Stimulated activated CD8-positive, alpha-beta memory T cell treated with anti-CD3 and anti-CD28 coated beads, Interleukin-12 subunit alpha, Interleukin-12 subunit beta, amount 100 ng/mL, for 1 hour (primary cell): ENCODE measurements around the gene NDUFC2.
"Not testable (repeated sequence)": the region's sequence is repeated elsewhere in the genome, so short reads cannot be mapped to it uniquely, and the experiment has no call there.

Experiments used
- DNase-seq: peaks from one replicate; pipeline ENCODE4 v3.0.0-alpha.2; 2020; ENCODE audit warnings: low read depth

Gene NDUFC2

GRCh38 chr11:78080084-78080817, 589 bp upstream of the NDUFC2 start:
- DNase-seq = no peak

- no peak for DNase-seq
These were observed 1.2 kb downstream of the NDUFC2 start for GRCh38 chr11:78078218-78079167.

- not testable (repeated sequence) for DNase-seq
These were observed 2.1 kb downstream of the NDUFC2 start for GRCh38 chr11:78077592-78077991.

GRCh38 chr11:78076733-78077403, 2.8 kb downstream of the NDUFC2 start:
- DNase-seq = no peak

- DNase-seq = no peak
These were observed 4.9 kb downstream of the NDUFC2 start for GRCh38 chr11:78074756-78075155.

- no peak for DNase-seq
These were observed 7.2 kb downstream of the NDUFC2 start for GRCh38 chr11:78072455-78072854.

GRCh38 chr11:78071717-78072116, 7.9 kb downstream of the NDUFC2 start:
- DNase-seq = no peak

GRCh38 chr11:78070621-78071020, 9.0 kb downstream of the NDUFC2 start:
- DNase-seq = no peak

GRCh38 chr11:78069465-78069864, 10.2 kb downstream of the NDUFC2 start:
- DNase-seq = no peak

GRCh38 chr11:78067704-78068103, 12.0 kb downstream of the NDUFC2 start:
- DNase-seq = no peak

GRCh38 chr11:78066471-78066870, 13.2 kb downstream of the NDUFC2 start:
- DNase-seq = no peak

- DNase-seq = no peak
These were observed 14.5 kb downstream of the NDUFC2 start for GRCh38 chr11:78065203-78065602.

GRCh38 chr11:78063440-78064181, 16.1 kb downstream of the NDUFC2 start, which contains the start of gene THRSP:
Gene THRSP, plus strand, starts transcription at chr11:78063861. Its CDS starts 21 bp downstream, at chr11:78063882.
- DNase-seq = no peak

GRCh38 chr11:78062671-78063070, 17.0 kb downstream of the NDUFC2 start:
- DNase-seq = no peak

GRCh38 chr11:78061921-78062311, 17.7 kb downstream of the NDUFC2 start:
- no peak for DNase-seq

- no peak for DNase-seq
These were observed 18.4 kb downstream of the NDUFC2 start for GRCh38 chr11:78061088-78061920.

GRCh38 chr11:78060533-78060932, 19.1 kb downstream of the NDUFC2 start:
- DNase-seq = no peak

- not testable (repeated sequence) for DNase-seq
These were observed 19.8 kb downstream of the NDUFC2 start for GRCh38 chr11:78059749-78060328.

GRCh38 chr11:78057462-78058055, 22.1 kb downstream of the NDUFC2 start:
- no peak for DNase-seq

GRCh38 chr11:78056093-78056492, 23.6 kb downstream of the NDUFC2 start:
- no peak for DNase-seq
